HG03175 (cell line): ENCODE results near the gene SYNJ1.
"Not testable (repeated sequence)": the region's sequence is repeated elsewhere in the genome, so short reads cannot be mapped to it uniquely, and the experiment has no call there.

Source experiments
- ATAC-seq: cut with Tn5 transposase; IDR thresholded peaks from one replicate; pipeline ENCODE4 v1.9.1; 2021; ENCODE audit warnings: mild to moderate bottlenecking, moderate library complexity; ENCODE audit not compliant: unreplicated experiment

SYNJ1 gene

GRCh38 chr21:32698971-32699693, 28.7 kb downstream of the SYNJ1 start:
- no peak for ATAC-seq

GRCh38 chr21:32698286-32698685, 29.5 kb downstream of the SYNJ1 start:
- ATAC-seq: no peak

GRCh38 chr21:32695482-32695881, 32.3 kb downstream of the SYNJ1 start:
- ATAC-seq: not testable (repeated sequence)

- ATAC-seq: no peak
These were observed 34.2 kb downstream of the SYNJ1 start for GRCh38 chr21:32693581-32693980.

GRCh38 chr21:32690085-32690484, 37.7 kb downstream of the SYNJ1 start:
- ATAC-seq: no peak

- ATAC-seq: no peak
These were observed 40.0 kb downstream of the SYNJ1 start for GRCh38 chr21:32687643-32688345.

- peak; percentile 43 for ATAC-seq
These were observed 44.9 kb downstream of the SYNJ1 start for GRCh38 chr21:32682696-32683474.

GRCh38 chr21:32674731-32675130, 53.1 kb downstream of the SYNJ1 start:
- ATAC-seq: no peak

- no peak for ATAC-seq
These were observed 53.8 kb downstream of the SYNJ1 start for GRCh38 chr21:32674038-32674437.

GRCh38 chr21:32666258-32666657, 61.6 kb downstream of the SYNJ1 start:
- ATAC-seq: no peak

- ATAC-seq: not testable (repeated sequence)
These were observed 63.7 kb downstream of the SYNJ1 start for GRCh38 chr21:32664095-32664494.

- ATAC-seq: not testable (repeated sequence)
These were observed 65.8 kb downstream of the SYNJ1 start for GRCh38 chr21:32661981-32662380.

GRCh38 chr21:32661026-32661782, 66.6 kb downstream of the SYNJ1 start:
- not testable (repeated sequence) for ATAC-seq

- ATAC-seq: no peak
These were observed 69.3 kb downstream of the SYNJ1 start for GRCh38 chr21:32658524-32658923.

- peak; percentile 58 for ATAC-seq
These were observed 74.4 kb downstream of the SYNJ1 start for GRCh38 chr21:32653326-32653901.

GRCh38 chr21:32648165-32648564, 79.6 kb downstream of the SYNJ1 start:
- ATAC-seq: no peak

GRCh38 chr21:32645261-32646182, 82.3 kb downstream of the SYNJ1 start:
- ATAC-seq: no peak

GRCh38 chr21:32641710-32642698, 85.8 kb downstream of the SYNJ1 start:
- ATAC-seq: no peak
